WERI-Rb-1 (cell line): Measurements from ENCODE around the gene RNF152.
"Not testable (repeated sequence)": the region's sequence is repeated elsewhere in the genome, so short reads cannot be mapped to it uniquely, and the experiment has no call there.

Experiments
- DNase-seq: peaks from one replicate; pipeline ENCODE4 v3.0.0-alpha.2; 2020
- H3K27ac ChIP-seq: fragments of 250-450 bp; sonication (Bioruptor Pico); 2 replicates; pipeline ENCODE4 v1.5.1; 2020; ENCODE audit warnings: mild to moderate bottlenecking, moderate library complexity
- H3K27me3 ChIP-seq: fragments of 250-450 bp; sonication (Bioruptor Pico); 2 replicates; pipeline ENCODE4 v1.5.1; 2021; ENCODE audit warnings: mild to moderate bottlenecking, low read depth, moderate library complexity; ENCODE audit not compliant: insufficient read depth, severe bottlenecking
- H3K36me3 ChIP-seq: fragments of 250-450 bp; sonication (Bioruptor Pico); 2 replicates; pipeline ENCODE4 v1.5.1; 2020; ENCODE audit warnings: mild to moderate bottlenecking, moderate library complexity
- H3K4me3 ChIP-seq: 2 replicates; pipeline ENCODE4 v1.5.1; 2011; ENCODE audit warnings: low read depth, mild to moderate bottlenecking, control low read depth, low read length
- H3K9me3 ChIP-seq: fragments of 250-450 bp; sonication (Bioruptor Pico); 2 replicates; pipeline ENCODE4 v1.5.1; 2021; ENCODE audit warnings: mild to moderate bottlenecking, moderate library complexity; ENCODE audit not compliant: severe bottlenecking
- TF ChIP-seq, protein P1 (sequence below): IDR thresholded peaks from 2 replicates; pipeline ENCODE4 v1.5.1; 2011; ENCODE audit warnings: low read depth, mild to moderate bottlenecking, control low read depth, inconsistent platforms, low read length

The RNF152 gene

DNA sequence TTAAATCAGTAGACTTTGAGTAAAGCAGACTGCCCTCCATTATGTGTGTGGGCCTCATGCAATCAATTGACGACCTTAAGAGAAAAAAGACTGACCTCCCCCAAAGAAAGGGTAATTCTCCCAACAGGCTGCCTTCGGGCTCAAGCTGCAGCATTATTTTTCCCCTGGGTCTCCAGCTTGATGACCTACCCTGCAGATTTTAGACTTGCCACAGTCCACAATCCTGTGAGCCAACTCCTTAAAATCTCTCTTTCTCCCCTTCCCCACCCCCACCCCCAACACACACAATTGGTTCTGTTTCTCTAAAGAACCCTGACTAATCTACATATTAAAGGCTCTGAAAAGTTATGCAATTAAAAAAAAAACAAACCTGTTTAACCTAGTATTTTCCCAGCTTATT, 89.4 kb downstream of the RNF152 start:
- Histone ChIP-seq H3K36me3 (no peaks in the 10 kb centered on the region), H3K4me3 (no peak overlapping the region), H3K9me3 (no peaks in the 10 kb centered on the region), H3K27me3 (no peaks in the 10 kb centered on the region), H3K27ac (no peak overlapping the region)
- no peak for DNase-seq
- TF ChIP-seq, protein P1, sequence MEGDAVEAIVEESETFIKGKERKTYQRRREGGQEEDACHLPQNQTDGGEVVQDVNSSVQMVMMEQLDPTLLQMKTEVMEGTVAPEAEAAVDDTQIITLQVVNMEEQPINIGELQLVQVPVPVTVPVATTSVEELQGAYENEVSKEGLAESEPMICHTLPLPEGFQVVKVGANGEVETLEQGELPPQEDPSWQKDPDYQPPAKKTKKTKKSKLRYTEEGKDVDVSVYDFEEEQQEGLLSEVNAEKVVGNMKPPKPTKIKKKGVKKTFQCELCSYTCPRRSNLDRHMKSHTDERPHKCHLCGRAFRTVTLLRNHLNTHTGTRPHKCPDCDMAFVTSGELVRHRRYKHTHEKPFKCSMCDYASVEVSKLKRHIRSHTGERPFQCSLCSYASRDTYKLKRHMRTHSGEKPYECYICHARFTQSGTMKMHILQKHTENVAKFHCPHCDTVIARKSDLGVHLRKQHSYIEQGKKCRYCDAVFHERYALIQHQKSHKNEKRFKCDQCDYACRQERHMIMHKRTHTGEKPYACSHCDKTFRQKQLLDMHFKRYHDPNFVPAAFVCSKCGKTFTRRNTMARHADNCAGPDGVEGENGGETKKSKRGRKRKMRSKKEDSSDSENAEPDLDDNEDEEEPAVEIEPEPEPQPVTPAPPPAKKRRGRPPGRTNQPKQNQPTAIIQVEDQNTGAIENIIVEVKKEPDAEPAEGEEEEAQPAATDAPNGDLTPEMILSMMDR = no peak

DNA sequence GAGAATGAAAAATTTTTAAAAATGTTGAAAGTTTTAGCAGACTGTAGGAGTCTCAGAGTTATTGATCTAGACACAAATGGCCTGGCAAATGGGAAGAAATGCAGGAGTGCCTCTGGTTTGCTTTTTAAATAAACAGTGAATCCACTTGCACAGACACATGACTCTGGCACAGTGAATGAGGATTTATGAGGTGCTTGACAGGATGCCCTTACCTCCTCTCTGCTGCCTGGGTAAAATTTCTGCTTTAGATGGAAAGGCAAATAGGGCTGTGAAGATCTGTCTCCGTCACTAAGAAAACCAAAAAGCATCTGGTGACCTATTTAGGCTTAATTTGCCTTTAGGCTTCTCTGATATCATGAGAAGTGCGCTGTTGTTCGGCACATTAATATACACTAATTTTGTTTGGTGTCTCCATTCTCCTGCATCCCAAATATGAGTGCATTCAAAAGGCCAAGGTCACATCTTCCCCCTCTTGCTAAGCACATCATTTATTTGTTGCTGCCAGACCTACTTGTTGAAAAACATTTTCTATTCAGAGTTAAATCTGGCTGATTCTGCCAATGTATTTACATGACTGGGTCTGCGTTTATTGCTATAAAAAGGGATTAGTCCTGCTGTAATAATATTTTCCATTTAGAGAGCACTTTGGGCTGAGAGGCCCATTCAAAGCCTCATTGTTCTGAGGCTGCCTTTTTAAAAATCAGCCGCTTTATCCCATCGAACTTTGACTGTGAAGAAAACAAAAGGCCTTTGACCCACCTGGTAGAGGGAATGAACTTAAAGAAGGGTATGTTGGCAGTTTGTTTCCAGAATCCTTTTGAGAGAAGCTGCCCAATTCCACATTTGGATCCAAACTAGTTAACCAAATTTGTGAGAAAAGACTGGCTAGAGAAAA, 94.9 kb downstream of the RNF152 start:
- Histone ChIP-seq H3K36me3 (no peaks in the 10 kb centered on the region), H3K27ac (no peak overlapping the region), H3K27me3 (no peaks in the 10 kb centered on the region), H3K9me3 (no peaks in the 10 kb centered on the region), H3K4me3 (no peak overlapping the region)
- TF ChIP-seq, protein P1 = no peak
- no peak for DNase-seq

DNA sequence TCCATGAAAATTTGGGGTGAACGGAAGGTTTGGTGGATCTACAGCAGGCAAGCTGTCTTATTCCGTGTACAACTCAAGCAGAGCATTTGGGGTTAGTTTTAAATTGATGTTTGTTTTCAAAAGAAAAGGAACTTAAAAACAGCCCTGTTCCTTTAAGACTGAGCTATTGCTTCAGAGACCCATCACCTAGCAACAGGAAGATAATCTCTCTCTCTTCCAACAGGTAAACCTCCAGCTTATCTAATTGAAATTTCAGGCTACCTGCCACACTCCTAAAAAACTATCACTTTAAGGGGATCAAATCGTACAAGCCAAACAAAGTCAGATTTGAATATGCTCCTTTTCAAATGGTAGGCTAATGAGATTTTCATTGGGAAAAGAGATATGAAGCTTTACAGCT, 101.8 kb downstream of the RNF152 start:
- Histone ChIP-seq H3K27me3 (no peaks in the 10 kb centered on the region), H3K9me3 (peaks cover 8% of the 10 kb centered on the region), H3K27ac (no peak overlapping the region), H3K4me3 (no peak overlapping the region), H3K36me3 (no peaks in the 10 kb centered on the region)
- DNase-seq = no peak
- TF ChIP-seq, protein P1 = no peak

DNA sequence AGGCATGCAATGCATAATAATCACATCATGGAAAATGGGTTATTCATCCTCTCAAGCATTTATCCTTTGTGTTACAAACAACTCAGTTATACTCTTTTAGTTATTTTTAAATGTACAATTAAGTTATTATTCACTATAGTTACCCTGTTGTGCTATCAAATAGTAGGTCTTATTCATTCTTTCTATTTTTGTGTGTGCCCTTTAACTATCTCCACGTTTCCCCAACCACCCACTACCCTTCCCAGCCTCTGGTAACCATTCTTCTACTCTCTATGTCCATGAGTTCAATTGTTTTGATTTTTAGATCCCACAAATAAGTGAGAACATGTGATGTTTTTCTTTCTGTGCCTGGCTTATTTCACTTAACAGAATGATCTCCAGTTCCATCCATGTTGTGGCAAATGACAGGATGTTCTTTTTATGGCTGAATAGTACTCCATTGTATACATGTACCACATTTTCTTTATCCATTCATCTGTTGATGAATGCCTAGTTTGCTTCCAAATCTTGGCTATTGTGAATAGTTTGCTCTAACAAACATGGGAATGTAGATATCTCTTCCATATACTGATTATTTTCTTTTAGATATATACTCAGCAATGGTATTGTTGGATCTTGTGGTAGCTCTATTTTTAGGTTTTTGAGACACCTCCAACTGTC, 105.7 kb downstream of the RNF152 start:
- H3K27ac ChIP-seq, H3K27me3 ChIP-seq, H3K9me3 ChIP-seq, H3K4me3 ChIP-seq, H3K36me3 ChIP-seq, DNase-seq: not testable (repeated sequence)

DNA sequence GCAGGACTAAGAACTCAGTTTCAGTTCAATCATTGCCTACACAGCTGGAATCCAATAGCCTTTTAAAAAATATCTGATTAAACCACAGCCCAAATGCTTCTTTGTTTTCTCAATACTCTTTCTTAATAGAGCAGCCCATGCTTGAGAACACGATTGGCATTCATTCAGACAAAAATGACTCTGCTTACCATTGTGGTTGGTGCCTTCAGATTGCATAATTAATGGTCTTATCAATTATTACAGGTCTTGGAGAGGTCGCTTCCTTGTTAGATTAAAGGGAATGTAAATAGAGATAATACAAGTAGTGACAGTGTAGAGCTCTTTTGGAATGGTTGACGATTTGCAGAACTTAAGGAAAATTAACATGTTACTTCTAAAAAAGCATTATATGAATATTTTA, 107.2 kb downstream of the RNF152 start:
- no peak for DNase-seq
- no peaks in the 10 kb centered on the region for H3K36me3 ChIP-seq
- H3K27me3 ChIP-seq = no peaks in the 10 kb centered on the region
- peaks cover 8% of the 10 kb centered on the region for H3K9me3 ChIP-seq
- TF ChIP-seq, protein P1 = no peak
- H3K4me3 ChIP-seq = no peak overlapping the region
- no peak overlapping the region for H3K27ac ChIP-seq

DNA sequence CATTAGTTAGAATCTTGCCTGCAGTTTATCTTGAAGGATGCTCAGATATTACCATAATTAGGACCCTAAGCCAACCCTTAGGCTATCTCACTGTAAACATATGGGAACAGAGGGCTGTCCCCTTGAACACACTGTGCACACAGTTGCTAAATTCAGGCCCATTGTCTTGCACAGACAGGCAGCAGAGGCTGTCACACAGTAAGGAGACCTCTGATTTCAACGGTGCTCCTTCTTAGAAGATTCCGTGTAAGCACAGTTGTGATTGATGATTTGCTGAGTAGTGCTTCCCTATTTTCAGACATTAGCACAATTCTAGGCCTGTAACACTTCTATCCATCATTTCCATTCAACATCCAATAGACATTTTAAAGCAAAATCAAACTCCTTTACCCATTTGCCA, 108.0 kb downstream of the RNF152 start:
- DNase-seq = no peak
- Histone ChIP-seq H3K9me3 (peaks cover 8% of the 10 kb centered on the region), H3K4me3 (no peak overlapping the region), H3K27me3 (no peaks in the 10 kb centered on the region), H3K36me3 (no peaks in the 10 kb centered on the region), H3K27ac (no peak overlapping the region)
- TF ChIP-seq, protein P1 = no peak
